Hepatocyte (in vitro differentiated cells): ENCODE results near the gene C10orf105.

Source experiments
- CTCF ChIP-seq: fragments of 200-600 bp; sonication (generic); IDR thresholded peaks from 2 replicates; pipeline ENCODE4 v1.5.1; 2016; ENCODE audit warnings: antibody characterized with exemption, mild to moderate bottlenecking; ENCODE audit not compliant: poor library complexity
- EZH2 ChIP-seq: fragments of 200-600 bp; sonication (generic); IDR thresholded peaks from 2 replicates; pipeline ENCODE4 v1.6.1; 2016; ENCODE audit warnings: antibody characterized with exemption, mild to moderate bottlenecking, borderline replicate concordance

- TF ChIP-seq CTCF (no peak), EZH2 (no peak)
Measured at GRCh38 chr10:71694039-71694501, 25.5 kb downstream of the C10orf105 start.
